Activated CD4-positive, alpha-beta T cell treated with anti-CD3 and anti-CD28 coated beads, Interleukin-2, Interleukin-4, amounts not matched to agents 100 ng/mL and 50 ng/mL, durations not matched to agents 16 hours and 8 hours (primary cell): ENCODE results near the gene GPR156.
A peak's percentile ranks its signal among the peaks of the same experiment; 100 is the strongest.
"Not testable (repeated sequence)": the region's sequence is repeated elsewhere in the genome, so short reads cannot be mapped to it uniquely, and the experiment has no call there.

Experiments used
- DNase-seq: peaks from one replicate; pipeline ENCODE4 v3.0.0-alpha.2; 2020; ENCODE audit warnings: low spot score

GPR156 gene

DNA sequence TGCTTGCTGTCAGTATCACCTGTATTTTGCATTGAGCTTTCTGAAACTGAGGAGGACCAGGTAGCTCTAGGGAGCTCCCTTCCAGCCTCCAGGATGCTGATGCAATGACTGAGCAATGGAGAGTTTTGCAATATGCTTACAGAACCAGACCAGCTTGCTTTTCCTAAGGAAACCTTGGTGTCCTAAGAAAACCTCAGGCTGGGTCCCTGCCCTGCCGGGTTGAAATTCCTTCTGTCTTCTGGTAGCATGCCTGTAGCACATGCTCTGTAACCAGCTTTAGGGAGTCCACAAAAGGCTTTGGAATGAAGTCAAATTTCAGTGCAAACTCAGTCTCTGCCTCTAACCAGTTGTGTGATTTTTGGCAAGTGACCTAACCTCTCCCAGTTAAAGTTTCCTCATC lies 125.0 kb downstream of the GPR156 start:
- no peak for DNase-seq

DNA sequence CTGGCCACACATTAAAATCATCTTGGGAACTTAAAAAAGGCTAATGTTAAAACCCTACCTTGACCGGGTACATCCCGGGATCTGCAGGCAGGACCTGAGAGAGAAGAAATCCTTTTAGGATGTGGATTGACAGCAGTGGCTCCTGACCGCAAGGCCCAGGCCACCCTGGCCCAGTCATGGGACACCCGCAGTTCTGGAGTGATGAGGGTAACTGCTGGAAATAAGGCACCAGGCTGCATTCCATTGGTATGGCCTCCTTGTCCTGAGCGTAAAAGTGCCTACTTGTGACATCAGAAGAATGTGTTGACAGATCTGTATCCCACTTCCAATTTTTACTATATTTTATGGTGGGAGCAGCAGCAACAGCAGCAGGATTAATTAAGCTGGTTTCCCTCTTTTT lies 127.3 kb downstream of the GPR156 start:
- DNase-seq = no peak

DNA sequence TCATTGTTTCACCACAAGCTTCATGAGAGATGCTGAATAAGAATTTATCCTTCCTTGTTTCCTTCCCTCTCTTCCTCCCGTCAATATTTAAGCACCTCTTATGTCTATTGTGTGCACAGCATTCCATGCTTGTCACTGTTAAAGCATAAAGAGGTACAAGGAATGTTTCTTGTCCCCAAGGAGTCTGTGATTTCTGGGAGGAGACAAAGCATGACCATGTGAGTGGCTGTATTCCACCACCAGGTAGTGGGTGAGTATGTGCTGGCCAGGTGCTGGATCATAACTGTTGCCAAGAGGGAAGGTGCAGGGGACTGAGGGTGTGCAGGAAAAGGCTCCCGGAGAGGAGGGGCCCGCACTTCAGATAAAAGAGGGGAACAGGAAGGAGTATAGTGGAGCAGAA lies 127.9 kb downstream of the GPR156 start:
- no peak for DNase-seq

DNA sequence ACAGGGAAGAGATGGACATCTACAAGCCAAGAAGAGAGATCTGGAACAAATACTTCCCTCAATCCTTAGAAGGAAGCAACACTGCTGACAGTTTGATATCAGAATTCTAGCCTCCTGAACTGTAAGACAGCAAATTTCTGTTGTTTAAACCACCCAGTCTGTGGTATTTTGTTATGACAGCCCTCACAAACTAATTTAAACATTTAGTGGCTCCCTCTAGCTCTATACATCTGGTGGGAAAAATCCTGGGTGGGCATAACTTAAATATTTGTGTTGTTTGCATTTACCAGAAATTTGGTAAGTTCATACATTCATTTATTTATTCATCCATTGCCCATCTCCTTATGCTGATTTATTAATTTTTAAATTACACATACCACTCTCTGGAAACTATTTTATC lies 128.3 kb downstream of the GPR156 start:
- no peak for DNase-seq

DNA sequence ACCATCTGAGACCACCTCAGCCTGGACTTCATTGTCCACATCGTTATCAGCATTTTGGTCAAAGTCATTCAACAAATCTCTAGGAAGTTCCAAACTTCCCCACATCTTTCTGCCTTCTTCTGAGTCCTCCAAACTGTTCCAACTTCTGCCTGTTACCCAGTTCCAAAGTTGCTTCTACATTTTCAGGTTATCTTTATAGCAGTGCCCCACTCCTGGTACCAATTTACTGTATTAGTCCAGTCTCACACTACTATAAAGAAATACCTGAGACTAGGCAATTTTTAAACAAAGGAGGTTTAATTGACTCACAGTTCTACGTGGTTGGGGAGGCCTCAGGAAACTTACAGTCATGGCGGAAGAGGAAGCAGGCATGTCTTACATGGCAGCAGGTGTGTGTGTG lies 129.3 kb downstream of the GPR156 start:
- not testable (repeated sequence) for DNase-seq

DNA sequence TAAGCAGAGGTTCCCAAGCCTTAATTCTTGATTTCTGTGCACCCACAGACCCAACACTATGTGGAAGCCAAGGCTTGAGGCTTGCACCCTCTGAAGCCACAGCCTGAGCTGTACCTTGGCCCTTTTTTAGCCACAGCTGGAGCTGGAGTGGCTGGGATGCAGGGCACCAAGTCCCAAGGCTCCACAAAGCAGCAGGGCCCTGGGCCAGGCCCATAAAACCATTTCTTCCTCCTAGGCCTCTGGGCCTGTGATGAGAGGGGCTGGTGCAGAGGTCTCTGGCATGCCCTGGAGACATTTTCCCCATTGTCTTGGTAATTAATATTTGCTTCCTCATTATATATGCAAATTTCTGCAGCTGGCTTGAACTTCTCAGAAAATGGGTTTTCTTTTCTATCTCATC lies 129.9 kb downstream of the GPR156 start:
- no peak for DNase-seq

DNA sequence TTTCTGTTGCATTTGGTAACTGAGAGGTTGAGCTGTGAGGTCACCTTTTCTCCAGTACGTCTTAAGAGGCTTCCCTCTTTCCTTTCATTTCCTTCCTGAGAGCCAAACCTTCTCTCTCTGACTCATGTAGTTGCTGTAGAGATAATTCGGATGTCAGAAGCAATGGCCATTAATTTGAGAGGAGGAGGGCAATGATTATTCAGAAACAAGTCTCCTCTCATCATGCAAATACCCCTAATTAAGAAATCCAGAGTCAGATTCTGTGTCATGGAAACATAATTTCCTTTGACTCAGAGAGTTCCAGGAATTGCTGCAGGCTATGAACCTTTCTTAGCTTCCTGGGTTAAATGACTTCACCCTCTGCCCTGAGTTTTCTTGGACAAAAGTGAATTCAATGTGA lies 131.7 kb downstream of the GPR156 start:
- DNase-seq = no peak

DNA sequence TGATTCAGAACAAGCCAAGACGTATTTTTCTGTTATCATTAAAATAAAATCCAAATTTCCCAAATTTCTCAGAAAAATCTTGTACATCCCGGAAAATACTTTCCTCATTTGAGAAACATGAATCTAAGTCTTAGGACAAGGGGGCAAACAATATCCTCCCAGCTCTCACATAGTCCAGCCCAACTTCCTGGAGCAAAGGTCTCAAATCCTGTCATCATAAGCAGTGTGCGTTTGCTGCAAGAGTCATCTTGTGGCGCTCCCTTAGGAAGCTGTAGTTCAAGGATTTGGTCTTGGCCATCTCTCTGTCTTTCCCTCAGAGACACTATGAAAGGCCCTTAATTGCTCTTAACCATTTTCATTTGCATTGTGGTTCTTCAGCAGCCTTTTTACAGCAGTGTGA lies 133.2 kb downstream of the GPR156 start:
- no peak for DNase-seq

DNA sequence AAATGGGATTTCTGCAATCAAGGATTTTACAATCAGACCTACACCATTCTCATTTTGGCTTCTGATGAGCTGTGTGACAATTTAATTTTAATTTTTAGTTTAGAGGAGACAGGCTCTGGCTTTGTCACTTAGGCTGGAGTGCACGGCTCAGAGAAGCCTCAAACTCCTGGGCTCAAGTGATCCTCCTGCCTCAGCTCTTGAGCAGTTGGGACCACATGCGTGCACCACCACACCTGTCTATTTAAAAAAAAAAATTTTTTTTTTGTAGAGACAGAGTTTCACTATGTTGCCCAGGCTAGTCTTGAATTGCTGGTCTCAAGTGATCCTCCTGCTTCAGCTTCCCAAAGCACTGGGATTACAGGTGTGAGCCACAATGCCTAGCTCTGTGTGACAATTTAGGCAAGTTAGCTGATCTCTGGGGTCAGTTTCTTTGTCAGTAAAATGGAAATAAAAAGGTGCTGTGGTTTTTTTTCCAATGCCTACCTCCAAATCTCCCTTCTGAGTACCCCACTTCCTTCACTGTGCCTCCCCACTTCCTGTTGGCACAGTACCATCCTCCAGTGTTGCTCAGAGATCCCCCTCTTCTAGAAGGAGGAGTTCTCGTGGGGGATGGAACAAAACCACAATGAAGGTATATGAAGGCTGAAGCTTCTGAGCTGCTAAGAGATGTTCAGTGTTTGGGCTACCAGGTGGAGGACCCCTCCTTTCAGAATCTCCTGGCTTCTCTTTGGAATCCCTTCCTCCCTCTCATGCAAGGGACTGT lies 136.7 kb downstream of the GPR156 start:
- no peak for DNase-seq

DNA sequence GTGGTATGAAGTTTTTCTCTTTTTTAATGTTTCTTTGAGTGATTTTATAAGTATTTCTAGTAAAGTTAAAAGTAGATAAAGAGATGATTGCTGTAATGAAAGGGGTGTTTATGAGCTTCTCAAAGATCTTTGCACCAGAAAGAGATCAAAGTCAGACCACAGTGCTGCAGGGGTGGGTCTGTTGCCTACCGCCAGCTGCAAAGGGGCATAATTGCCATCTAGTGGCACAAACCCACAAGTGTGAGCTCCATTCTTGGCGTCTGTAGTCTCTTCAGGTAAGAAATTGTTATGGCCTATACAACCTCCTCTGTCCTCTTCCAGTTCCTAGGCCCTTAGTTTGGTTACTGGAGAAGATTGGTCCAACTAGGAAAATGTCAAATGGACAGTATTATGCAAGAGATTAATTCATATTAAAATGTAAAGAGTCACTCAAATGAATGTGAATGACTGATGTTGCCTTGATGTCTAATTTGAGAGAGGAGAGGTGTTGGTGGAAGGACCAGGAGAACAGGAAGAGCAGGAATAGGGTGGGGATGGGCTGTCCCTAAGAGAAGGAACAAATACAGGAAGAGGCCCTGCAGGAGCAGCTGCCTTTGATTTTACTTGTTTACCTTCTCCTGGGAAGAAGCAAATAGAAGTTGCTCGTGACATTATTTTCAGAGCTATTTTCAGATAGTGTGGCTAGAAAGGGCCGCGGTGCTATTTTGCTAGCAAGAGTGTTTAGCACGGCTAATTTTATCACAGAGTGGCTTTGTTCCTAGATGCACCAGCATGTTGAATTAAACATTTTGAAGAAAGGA lies 137.8 kb downstream of the GPR156 start:
- peak; percentile 22 for DNase-seq

DNA sequence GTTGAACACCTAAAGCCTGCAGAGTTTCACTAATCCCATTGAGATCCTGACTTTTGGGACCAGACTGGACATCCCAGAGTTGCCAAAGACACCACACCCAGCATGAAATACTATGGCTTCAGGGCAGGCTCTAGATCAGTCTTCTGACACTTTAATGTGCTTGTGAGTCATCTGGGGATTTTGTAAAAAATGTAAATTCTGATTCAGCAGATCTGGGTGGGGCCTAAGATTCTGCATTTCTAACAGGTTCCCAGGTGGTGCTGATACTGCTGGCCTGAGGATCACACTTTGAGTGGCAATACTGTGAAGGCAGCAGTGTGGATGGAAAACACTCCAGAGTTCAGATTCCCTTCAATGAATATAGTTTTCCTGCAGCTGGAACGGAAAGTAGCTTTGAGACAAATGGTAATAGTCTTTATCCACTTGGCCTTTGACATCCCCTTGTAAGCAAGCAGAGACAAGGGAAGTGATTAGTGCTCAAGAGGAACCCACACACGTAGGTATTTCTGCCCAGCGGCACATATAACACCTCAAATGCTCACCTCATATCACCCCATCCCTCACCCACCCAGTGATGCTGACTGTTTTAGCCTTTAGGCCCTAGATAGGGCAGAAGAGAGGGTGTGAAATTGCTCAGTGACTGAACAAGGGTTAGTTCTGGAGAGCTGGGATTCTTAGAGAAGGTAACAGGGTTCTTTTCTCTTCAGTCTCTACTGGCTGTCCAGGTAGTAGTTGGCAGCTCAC lies 139.3 kb downstream of the GPR156 start:
- DNase-seq = peak; percentile 66

DNA sequence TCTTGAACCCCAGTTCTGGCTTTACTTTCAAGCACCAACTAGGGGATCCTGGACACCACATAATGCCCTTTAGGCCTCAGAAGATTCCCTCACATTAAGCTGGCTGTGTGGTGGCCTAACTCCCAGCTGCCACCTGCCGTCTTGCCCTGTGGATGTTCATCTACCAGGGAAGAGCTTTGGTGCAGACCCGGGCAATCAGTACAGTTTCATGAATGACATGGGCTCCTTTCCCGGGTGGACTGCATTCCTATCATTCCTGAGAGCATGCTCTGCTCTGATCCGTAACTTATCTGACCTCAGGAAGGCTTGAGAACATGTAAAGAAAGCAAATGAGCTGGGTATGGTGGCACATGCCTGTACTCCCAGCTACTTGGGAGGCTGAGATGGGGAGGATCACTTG lies 140.8 kb downstream of the GPR156 start:
- DNase-seq = no peak

DNA sequence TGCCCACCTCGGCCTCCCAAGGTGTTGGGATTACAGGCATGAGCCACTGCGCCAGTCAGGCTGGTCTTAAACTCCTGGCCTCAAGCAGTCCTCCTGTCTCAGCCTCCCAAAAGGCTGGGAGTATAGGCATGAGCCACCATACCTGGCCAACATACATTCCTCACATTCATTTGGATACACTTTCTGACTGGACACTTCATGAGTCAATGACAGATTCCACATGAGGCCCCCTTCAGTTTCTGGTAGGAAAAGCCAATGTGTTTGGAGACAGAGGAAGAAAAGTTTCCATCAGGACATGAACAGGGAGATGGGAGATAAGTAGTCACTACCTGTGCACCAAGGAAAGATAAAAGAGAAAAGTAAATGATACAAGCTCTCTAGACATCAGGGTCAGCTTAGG lies 141.3 kb downstream of the GPR156 start:
- DNase-seq = no peak

DNA sequence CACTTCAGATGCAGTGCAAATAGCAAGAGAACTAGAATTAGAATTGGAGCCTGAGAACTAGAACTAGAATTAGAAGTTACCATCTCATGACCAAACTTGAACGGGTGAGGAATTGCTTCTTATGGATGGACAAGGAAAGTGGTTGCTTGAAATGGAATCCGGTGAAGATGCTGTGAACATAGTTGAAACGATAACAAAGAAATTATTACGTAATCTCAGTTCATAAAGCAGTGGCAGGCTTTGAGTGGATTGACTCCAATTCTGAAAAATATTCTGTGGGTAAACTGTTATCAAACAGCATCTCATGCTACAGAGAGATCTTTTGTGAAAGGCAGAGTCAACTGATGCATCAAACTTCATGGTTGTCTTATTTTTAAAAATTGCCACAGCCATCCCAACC lies 142.8 kb downstream of the GPR156 start:
- DNase-seq = no peak

DNA sequence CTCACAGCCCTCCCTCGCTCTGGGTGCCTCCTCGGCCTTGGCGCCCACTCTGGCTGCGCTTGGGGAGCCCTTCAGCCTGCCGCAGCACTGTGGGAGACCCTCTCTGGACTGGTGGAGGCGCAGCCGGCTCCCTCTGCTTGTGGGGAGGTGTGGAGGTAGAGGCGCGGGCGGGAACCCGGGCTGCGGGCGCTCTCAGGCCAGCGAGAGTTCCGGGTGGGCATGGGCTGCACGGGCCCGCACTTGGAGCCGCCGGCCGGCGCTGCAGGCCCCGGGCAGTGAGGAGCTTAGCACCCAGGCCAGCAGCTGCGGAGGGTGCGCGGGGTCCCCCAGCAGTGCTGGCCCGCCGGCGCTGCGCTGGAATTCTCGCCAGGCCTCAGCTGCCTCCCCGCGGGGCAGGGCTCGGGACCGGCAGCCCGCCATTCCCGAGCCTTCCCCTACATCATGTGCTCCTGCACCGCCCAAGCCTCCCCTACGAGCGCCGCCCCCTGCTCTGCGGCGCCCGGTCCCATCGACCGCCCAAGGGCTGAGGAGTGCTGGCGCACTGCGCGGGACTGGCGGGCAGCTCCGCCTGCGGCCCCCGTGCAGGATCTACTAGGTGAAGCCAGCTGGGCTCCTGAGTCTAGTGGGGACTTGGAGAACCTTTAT lies 144.8 kb downstream of the GPR156 start:
- no peak for DNase-seq

DNA sequence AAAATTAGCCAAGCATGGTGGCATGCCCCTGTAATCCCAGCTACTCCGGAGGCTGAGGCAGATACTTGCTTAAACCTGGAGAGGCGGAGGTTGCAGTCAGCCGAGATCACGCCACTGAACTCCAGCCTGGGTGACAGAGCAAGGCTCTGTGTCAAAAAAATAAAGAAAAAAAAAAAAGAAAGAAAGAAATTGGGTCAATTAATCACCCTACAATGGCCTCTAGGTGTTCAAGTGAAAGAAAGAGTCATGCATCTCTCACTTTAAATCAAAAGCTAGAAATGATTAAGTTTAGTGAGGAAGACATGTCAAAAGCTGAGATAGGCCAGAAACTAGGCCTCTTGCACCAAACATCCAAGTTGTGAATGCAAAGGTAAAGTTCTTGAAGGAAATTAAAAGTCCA lies 145.9 kb downstream of the GPR156 start:
- DNase-seq = no peak

DNA sequence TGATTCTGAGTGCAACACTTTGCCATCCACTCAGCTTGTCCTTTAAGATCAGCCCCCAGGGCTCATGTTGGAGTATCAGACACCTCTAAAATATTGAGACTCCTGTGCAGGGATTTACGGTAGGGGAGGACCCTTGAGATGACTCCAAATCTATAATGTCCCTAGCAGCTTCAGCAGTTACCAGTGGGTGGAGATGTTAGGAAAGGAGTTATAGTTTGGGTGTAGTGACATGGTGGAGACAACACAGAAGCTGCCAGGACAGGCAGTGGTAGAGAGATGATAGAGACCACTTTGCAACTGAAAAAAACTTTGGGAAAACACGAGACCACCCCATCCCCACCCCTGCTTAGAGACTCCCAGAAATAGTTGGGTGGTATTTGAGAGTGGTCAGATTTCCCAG lies 147.5 kb downstream of the GPR156 start:
- DNase-seq = no peak

DNA sequence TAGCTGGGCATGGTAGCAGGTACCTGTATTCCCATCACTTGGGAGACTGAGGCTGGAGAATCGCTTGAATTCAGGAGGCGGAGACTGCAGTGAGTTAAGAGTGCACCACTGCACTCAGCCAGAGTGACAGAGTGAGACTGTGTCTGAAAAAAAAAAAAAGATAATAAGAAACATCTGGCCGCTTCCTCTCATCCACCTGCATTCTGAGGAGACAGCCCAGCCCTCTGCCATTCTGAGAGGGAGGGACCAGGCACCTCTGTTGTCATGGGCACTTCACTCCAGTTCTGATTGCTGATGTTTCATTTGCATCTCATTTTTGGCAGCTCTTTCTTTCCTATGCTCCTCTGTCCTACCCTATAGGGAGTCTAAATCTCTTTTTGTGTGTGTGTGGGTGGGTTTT lies 154.4 kb downstream of the GPR156 start:
- no peak for DNase-seq

DNA sequence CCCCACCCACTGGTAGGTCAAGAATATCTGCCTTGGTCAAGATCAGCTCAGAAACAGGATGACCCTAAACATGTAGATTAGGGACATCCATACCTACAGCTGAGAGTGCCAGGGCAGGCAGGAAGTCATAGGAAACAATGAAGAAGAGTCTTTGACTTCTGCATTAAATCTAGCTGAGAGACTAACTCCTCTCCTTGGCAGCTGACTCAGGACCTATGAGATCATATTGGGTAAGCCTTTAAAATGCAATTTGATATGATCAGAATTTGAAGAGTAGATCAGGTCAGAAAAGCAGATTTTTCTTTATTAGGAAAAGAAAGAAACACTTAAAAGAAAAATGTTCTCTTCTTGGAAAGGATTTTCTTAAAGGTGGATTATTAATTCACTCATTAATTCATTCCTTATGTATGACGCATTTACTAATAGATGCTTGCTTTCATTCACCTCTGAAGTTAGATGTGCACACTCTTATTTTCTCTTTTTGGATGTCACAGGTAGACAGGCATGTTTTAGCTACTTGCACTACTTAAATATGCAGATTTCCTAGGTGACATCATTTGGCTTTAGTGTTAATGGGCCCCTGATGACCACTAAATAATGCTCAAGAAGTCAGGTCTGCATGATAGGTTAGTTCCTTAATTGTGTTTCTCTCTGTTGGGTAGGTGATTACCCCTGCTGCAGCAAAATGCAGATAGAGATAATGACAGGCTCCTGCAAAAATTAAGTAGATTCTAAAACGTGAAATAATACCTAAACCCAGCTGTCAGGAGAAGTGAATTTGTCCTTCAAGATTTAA lies 155.1 kb downstream of the GPR156 start:
- no peak for DNase-seq

DNA sequence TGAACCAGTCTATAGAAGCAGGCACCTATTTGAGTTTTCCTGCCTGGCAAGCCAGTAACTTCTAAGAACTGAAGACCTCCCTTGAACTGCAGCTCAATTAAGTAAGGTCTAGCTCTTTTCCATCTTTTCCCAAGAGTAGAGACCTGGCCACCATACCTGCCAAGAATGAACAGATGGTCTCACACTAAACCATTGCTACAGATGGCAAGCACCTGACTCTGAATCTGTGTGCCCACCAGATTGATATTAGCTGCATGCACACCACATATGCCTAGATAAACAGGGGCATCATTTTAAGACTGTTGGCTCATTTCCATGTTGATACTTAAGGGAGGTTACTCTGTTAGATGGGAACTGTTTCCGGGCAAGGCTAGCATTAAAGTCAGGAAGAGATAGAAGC lies 156.0 kb downstream of the GPR156 start:
- no peak for DNase-seq

DNA sequence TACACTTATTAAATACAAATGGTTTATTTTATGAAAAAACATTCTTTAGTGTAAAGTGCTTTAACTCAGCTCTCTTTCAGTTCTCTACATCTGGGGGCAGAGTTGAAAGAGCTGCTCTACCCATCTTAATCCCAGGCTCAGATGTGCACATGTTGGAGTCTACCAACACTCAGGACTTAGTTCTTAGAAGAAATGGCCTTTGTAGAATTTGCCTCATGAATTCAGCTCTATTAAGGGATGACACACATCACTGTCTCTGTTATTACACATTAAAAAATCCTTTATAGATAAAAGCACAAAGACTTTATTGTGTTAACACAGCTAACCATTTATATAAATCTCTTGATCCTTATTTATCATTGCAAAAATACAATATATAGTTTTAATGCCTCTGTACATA lies 159.0 kb downstream of the GPR156 start:
- no peak for DNase-seq
